Cerebellar cortex (tissue), 1 donor: ENCODE data around the gene TSPAN32.
"Not testable (repeated sequence)": the region's sequence is repeated elsewhere in the genome, so short reads cannot be mapped to it uniquely, and the experiment has no call there.

Experiments used
- DNase-seq: peaks from one replicate; pipeline ENCODE4 v3.0.0-alpha.2; 2015; ENCODE audit warnings: low spot score

The TSPAN32 gene

GRCh38 chr11:2267306-2267850 is 34.4 kb upstream of the TSPAN32 start:
- DNase-seq: no peak

- no peak for DNase-seq
Measured at GRCh38 chr11:2267851-2268728, 33.7 kb upstream of the TSPAN32 start.

GRCh38 chr11:2268729-2269600 is 32.8 kb upstream of the TSPAN32 start:
- no peak for DNase-seq

DNA sequence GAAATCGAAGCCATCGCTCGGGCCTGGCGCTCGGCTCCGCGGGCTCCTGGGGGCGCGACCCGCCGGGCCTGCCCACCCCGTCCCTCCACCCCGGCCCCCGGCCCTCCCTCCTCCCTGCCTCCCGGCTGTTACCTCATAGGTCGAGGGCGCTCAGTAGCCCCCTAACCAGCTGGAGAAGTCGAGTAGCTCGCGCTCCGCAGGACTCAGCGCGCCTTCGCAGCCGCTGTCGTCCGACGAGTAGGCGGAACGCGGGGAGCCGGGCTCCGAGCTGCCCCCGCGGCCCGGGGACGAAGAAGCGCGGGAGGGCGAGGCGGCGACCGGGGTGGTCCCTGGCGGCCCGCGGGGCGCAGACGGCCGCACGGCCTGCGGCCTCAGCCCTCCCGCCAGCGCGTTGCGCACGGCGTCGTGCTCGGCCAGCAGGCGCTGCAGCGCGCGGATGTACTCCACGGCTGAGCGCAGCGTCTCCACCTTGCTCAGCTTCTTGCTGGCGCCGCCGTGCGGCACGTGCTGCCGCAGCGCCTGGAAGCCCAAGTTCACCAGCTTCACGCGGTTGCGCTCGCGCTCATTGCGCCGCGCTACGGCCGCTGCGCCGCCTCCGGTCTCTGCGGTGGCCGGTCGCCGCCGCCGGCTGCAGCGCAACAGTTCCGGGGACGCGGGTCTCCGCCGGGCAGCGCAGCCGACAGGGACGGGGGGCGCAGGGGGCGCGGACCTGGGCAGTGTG is 32.1 kb upstream of the TSPAN32 start:
- DNase-seq: peak; percentile 16

DNA sequence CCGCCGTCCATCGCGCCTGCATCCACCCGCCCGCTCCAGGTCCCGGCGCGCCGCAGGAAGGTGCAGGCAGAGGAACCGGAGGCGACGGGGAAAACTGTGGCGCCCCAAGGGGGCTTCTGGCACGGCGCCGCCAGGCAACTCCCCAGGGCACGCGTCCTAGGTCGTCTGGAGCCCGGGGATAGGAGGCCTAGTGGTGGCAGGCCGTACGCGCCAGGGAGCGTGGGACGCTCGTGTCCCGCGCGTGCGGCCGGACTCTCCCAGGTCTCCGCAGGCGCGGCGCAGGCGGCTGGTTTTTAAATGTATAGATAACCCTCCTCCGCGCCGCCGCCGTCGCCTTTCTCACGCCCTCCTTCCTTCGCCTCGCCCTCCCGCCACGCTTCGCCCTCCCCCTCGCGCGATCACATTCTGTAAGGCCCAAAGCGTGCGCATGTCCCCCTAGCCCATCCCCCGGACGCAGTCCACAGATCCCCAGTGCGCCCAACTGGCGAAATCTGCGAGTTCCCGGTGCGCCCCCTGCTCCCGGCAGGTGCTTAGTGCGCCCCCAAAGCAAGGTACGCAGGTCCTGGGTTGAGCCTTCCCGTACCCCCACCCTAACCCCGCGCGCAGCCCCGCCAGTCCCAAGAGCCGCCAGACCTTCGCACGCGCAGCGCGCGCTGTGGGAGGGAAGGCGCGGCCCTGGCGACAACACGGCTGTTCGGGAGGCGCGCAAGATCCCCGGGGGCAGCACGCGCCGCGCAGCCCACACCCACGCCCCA is 31.3 kb upstream of the TSPAN32 start, which contains the start of gene ASCL2:
TSS of gene ASCL2 (minus strand) at position 267 of the 755 bp plus-strand sequence. CDS start at position 11, 256 bp downstream.
- no peak for DNase-seq

DNA sequence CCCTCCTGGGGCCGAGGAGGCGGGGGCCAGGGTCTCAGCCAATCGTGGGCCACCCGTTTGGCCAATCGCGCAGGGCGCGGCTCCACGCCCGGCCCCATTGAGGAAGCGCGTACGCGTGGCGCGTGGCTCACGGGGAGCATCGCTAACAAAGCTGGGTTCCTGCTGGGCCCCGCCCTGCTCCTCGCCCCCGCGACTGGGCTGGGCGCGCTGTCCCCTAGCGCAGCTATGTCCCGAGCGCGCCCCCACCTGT is 30.8 kb upstream of the TSPAN32 start:
- DNase-seq: no peak

DNA sequence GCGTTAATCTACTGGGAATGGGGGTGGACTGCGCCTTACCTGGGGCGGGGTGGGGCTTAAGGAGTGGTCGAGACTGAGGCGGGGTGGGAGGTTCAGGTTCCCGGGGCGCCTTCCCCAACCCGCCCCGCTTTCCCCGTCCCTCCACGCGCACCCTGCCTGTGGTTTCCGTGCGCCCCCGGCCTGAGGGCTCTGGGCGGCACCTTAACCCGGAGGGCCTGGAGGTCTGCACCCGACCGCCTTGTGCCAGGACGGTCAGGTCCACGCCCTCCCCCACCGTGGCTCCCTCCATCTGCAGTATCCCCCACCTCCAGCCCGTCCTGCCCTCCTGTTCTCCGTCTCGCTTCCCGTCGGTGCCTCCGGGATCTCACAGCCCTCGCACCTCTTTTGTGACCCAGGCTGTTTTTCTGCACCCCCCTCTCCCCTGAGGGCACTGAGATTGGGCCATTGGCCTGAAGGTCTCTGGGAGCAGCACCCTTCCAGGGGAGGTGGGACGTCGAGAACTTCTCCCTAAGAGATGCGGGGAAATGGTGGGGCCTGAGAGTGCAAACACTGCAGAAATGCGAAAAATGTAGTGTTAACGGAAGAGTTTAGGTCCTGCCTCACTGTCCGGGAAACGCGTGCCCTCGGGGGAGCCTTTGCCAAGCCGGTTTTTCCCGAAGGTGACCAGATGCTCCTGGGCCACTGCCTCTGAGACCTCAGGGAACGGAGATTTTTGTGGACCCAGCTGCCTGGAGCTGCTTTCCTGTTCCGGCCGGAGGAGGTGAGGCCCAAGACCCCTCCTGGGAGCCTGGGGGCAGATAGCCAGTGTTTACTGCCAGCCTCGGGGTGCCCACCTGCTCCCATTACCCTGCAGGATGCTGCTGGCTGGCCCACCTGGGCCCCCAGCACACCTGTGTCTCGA is 30.2 kb upstream of the TSPAN32 start:
- no peak for DNase-seq

DNA sequence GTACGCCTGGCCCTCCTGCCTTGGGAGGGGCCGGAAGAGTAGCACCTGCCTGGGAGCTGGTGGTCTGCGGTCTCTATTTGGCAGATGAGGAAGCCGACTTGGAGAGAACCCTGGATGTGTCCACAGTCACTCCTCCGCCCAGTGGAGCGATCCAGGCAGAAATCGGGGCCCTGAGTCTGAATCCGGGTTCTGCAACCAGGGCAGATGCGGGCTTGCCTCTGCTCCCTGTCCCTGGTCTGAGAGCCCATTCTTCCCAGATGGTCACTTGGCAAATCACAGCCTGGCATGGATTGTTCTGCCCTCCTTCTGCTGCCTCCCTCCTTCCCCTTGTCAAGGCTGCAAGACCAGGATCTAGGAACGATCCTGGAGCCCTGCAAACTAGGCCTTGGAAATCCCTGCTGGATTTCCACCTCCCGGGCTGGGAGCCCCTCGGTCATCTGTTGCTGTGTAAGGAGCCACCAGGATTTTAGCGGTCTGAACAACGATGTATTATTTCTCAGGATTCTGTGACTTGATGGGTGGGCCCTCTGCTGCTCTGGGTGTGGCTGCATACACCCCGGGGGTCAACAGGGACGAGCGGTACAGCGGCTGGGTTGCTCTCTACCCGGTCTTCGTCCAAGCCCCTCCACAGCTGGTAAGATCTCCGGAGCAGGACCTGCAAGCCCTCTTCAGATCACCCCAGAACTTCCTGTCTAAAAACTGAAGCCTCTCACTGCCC is 29.4 kb upstream of the TSPAN32 start:
- peak; percentile 7 for DNase-seq

- DNase-seq: no peak
Measured at GRCh38 chr11:2272946-2273280, 28.9 kb upstream of the TSPAN32 start.

DNA sequence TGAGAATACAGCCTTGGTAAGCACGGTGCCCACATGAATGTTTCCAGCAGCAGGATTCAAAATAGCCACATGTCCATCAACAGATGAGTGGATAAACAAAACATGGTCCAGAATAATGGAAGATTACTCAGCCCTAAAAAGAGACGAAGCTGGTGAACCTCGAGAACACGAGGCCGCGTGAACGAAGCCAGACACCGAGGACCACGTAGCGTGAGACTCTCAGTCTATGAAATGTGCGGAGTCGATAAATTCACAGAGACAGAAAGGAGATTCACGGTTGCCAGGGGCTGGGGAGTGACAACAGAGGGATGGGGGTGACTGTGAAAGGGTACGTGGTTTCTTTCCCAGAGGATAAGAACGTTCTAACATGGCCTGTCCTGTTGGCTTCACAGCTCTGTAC is 28.5 kb upstream of the TSPAN32 start:
- DNase-seq: no peak

DNA sequence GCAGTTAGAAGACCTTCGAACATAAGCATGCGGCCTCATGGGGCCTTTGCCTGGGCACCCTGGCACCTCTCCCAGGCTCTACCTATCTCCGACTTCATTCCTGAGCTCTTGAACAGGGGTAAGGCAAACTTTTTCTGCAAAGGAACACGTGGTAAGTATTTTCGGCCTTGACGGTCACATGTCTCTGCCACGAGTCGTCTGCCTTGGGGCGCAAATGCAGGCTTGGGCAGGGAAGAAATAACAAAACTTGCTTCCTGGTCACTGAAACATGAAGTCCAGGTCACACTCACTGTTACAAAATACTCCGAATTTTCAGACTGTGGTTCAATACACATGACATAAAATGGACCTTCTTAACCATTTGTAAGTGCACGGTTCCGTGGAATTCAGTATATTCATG is 28.0 kb upstream of the TSPAN32 start:
- DNase-seq: no peak

DNA sequence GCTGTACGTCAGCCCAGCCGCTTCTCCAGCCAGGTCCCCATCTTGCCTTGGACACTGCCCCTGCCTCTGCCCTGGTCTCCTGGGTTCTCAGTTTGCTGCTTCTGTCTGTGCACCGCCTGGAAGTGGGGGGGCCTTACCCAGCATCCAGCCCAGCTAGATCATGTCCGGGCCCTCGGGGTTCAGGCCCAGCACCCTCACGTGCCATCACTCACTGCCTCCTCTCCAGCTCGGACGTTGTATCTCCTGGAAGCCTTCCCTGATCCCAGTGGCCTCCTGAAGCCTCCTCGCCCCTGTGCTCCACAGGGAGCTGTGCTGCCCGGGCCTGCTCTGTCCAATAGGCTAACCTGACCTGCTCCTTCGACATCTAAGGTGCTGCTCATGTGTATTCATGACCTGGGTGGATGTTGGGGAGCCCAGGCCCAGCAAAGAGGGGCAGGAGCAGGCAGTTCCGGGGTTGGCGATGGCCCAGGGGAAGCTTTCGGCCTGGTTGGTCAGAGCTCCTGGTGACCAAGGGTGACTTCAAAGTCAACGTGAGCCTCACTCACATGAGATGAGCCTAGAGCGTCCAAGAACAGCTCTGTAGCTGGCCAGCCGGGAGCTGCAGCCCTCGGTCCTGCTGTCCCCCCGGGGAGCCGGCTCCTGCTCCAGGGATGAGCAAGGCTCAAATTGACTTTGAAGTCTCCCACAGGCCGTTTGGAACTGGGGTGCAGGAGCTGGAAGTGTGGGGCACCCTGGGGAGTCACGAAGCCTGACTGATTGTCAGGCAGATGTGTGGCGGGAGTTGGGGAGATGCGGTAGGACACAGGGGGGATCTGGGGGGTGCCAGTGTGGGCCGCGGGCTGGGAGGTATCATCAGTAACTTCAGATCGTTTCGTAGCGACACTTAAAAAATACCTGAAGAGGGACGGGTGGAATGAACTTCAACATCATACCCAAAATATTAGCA is 26.2 kb upstream of the TSPAN32 start:
- DNase-seq: no peak

- DNase-seq: no peak
Measured at GRCh38 chr11:2276280-2277007, 25.4 kb upstream of the TSPAN32 start.

- DNase-seq: no peak
Measured at GRCh38 chr11:2277008-2277346, 24.8 kb upstream of the TSPAN32 start.

GRCh38 chr11:2277933-2278523 is 23.8 kb upstream of the TSPAN32 start:
- no peak for DNase-seq

- DNase-seq: no peak
Measured at GRCh38 chr11:2280208-2280607, 21.6 kb upstream of the TSPAN32 start.

GRCh38 chr11:2286350-2286749 is 15.5 kb upstream of the TSPAN32 start:
- not testable (repeated sequence) for DNase-seq

DNA sequence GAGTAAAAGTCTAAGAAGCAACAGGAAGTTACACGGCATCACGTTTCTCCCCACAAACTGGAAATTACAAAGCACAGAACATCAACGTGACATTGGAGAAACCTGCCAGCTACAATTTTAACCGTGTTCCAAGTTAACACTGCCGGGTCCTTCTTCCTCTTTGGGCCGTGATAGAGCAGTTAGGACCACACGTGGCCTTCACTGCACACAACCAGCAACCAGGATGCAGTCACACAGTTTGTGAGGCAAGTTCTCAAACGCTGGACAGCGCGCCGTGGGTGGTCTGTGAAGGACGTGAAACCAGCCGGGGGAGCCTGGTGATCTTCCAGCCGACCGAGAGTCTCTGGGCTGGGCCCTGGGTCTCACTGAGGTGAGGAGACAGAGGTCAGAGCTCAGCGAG is 14.7 kb upstream of the TSPAN32 start:
- DNase-seq: no peak
